GM15510 (cell line): ENCODE results near the gene GPR85.

Experiments
- POLR2A ChIP-seq: IDR thresholded peaks from 3 replicates; pipeline ENCODE4 v1.6.1; 2011; ENCODE audit warnings: borderline replicate concordance; ENCODE audit not compliant: insufficient read length; ENCODE audit errors: extremely low read depth

The GPR85 gene

GRCh38 chr7:113045379-113045778 is 41.2 kb downstream of the GPR85 start:
- no peak for TF ChIP-seq POLR2A

DNA sequence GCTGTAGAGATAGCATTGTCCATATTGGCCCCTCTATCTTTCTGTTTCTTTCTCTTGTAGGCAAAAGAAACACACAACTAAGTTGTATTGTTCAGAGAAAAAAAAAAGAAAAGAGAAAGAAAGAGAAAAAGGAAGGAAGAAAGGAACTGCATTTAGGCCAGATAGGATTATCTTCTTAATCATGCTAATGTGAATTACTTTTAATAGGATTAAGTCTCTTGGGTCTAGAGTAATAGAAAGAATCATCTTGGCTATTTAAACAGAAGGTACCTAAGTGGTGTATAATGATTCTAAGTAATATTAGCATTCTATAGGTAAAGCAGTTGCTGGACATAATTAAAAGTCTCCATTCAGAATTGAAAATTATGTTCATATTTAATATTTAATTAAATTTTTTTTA is 42.2 kb downstream of the GPR85 start:
- TF ChIP-seq POLR2A, result no peak

- no peak for TF ChIP-seq POLR2A
These were observed 45.8 kb downstream of the GPR85 start for GRCh38 chr7:113040849-113041248.

GRCh38 chr7:113033959-113034358 is 52.7 kb downstream of the GPR85 start:
- TF ChIP-seq POLR2A, result no peak
